Measurements from ENCODE around the gene NELFA.

Gene NELFA

DNA sequence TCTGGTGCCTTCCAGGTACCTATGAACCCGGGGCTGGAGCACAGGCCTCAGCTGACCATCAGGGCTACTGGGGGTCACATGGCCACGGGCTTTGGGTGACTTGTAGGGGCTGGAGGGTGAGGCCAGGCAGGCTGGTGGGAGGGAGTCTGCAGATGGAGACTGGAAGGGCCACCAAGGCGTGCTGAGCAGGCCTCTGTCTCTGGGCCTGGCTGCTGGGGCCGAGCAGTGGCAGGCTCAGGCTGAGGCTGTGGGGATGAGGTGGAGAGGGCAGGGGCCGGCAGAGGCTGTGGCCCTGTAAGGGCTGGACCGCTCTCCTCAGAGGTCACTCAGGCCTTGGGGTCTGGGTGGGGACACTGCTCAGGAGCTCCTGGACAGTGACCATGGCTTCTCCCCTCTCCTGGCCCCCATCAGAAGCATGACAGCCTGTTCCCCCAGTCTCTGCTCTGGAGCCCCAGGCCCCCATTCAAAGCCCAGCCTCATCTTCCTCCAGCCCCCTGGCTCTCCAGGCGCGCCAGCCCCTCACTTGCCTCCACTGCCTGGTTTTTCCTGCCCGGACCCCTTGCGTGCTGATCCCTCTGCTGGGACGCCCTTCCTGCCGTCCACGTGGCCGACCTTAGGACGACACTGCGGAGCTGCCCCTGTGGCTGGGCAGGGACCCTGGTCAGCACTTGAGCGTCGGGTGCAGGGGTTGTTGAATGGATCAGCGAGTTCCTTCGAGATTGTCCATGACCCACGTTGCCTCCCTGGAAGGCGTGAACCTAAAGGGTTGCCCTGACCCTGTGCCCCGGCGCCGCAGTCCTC, 39.2 kb upstream of the NELFA start:
- H3K4me3 ChIP-seq (ENCODE audit: low read depth, low read length), result no peak overlapping the region
- TF ChIP-seq, protein P1, sequence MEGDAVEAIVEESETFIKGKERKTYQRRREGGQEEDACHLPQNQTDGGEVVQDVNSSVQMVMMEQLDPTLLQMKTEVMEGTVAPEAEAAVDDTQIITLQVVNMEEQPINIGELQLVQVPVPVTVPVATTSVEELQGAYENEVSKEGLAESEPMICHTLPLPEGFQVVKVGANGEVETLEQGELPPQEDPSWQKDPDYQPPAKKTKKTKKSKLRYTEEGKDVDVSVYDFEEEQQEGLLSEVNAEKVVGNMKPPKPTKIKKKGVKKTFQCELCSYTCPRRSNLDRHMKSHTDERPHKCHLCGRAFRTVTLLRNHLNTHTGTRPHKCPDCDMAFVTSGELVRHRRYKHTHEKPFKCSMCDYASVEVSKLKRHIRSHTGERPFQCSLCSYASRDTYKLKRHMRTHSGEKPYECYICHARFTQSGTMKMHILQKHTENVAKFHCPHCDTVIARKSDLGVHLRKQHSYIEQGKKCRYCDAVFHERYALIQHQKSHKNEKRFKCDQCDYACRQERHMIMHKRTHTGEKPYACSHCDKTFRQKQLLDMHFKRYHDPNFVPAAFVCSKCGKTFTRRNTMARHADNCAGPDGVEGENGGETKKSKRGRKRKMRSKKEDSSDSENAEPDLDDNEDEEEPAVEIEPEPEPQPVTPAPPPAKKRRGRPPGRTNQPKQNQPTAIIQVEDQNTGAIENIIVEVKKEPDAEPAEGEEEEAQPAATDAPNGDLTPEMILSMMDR (IDR thresholded peaks at IDR 0.05; ENCODE audit: low read depth, low read length), result no peak

DNA sequence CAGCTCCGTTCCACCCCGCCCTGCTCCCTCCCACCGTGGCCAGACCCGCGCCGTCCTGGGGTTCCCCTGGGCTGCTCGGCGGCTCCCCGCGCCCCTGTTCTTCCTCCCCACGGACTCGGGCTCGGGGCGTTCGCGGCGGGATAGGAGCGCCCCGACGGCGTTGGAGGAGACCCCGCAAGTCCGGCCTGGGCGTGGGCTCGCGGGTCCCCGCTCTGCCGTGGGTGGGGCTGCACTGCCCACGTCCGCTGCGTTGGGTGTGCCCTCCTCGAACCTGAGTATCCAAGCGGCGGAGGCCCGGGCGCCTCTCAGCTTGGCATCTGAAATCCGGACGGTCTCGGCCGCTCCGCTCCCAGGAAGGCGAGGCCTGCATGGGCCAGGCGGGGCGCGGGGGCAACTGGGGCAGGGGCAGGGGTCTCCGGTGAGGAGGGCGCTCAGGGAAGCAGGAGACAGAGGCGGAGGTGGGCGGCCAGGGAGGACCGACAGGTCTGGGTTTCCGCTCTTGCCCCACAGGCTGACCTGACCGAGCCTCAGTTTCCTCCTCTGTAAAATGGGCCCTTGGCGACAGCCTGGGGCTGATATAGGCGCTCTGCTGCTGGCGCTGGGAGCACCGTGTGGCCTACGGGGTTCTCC, 38.4 kb upstream of the NELFA start:
- TF ChIP-seq, protein P1 (IDR thresholded peaks at IDR 0.05; ENCODE audit: low read depth, low read length), result no peak
- no peak overlapping the region for H3K4me3 ChIP-seq (ENCODE audit: low read depth, low read length)

DNA sequence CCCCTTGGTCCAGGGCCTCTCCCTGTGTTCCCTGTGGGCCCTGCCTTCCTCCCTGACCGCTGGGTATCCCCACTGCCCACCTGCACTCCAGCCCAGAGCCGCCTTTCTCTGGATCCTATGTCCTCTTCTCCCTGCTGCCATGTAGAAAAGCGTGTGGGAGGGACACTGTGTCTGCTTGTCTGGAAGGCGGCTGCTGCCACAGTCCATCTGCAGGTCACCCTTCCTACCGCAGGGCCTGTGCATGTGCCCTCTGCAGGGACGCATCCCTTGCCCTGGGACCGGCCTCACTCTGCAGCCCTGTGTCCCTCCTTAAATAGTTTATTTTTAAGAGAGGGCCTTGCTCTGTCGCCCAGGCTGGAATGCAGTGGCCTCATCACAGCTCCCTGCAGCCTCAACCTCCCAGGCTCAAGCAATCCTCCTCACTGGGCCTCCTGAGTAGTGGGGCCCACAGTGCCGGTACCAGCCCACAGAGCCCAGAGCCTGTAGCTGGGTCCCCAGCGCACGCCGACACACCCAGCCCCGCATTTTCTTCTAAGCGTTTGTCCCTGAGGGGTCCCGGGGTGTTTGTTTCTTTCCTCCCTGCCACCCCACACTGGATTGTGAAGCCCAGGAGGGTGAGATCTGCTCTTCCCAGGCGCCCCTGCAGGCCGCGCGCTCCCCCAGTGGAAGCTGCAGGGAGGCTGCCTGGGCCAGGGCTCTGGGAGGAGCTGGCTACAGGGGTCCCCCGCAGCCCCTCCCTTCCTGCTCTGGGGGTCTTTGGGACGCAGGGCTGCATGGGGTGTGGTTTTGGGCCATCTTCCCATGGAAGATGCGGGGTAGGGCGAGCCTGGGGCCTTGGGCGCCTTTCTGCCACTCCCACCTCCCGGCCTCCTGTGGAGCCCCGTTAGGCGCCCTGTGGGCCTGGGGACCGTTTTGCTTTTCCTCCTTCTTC, 37.5 kb upstream of the NELFA start:
- H3K4me3 ChIP-seq (ENCODE audit: low read depth, low read length), result no peak overlapping the region
- TF ChIP-seq, protein P1 (IDR thresholded peaks at IDR 0.05; ENCODE audit: low read depth, low read length), result no peak

DNA sequence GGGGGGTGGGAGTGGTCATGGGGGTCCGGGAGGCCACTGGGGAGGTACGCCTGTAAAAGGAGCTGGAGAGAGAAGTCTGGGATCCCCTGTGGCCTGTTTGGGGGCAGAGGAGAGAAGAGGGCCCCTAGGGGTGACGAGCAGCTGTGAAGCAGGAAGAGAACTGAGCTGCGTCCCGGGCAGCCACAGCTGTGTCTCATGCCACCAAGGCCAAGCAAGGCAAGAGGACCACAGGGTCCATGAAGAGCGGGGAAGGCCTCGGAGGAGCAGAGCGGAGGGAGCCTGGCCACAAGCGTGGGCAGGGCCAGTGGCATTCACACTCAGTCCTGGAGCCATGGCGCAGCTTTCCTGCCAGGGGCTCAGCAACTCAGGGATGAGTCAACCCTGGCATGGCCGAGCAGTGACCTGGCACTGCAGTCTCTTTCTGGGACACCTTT, 36.8 kb upstream of the NELFA start:
- no peak overlapping the region for H3K4me3 ChIP-seq (ENCODE audit: low read depth, low read length)
- TF ChIP-seq, protein P1 (IDR thresholded peaks at IDR 0.05; ENCODE audit: low read depth, low read length), result no peak

DNA sequence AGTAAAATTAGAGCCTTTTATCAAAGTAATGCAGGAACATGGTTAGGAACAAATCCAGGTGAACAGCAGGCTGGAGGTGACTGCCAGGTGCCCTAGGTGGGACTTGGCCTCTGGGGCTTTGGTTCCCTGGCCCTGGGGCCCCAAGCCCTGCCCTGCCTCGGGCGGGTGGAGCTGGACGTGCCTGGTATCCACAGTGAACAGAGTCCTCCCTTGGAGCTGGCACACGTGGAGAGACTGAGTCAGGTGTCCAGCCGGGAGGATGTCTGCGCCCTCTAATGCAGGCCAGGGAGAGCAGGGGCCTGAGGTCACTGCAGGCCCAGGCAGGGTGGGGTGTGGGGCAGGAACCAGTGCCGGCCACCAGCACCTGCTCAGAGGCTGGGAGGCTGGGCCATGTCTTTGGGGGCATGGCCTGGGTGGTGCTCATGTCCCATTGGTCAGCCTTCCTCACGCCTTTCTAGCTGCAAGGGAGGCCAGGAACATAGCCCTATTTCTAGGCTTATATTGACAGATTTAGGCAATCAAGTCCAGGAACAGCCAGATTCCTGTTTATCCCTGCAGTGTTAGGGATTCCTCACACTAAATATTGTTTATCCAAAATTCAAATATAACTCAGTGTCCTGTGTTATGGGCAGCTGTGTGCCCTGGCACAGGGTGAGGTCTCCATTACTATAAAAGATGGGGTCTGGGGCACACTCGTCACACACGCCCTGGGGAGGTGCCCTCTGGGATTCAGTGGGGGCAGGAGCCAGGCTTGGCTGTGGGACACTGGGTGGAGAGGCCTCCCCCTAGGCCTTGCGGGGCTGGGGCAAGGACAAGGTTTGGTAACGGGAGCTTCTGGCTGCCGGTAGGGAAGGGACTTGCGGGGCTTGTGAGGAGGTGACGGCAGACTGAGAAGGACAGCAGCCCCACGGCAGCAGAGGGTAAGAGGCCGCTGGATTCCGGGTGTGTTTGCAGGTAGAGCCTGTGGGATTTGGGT, 36.1 kb upstream of the NELFA start:
- no peak overlapping the region for H3K4me3 ChIP-seq (ENCODE audit: low read depth, low read length)
- TF ChIP-seq, protein P1 (IDR thresholded peaks at IDR 0.05; ENCODE audit: low read depth, low read length), result no peak

DNA sequence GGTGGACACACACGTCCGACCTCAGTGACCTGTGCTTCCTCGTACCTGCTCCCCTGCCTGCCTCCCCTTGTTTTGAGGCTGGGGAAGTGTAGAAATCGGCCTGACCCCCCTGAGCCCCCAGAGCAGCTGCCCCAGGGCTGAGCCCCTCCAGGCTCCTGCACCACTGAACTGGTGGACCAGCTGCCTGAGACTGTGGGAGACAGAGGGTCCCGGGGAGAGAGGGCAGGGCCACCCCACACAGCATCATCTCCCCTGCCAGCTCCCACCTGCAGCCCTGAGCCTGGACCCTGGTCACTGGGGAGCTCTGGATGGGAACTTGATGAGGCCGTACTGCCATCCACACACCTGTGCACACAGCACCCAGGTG, 35.3 kb upstream of the NELFA start:
- TF ChIP-seq, protein P1 (IDR thresholded peaks at IDR 0.05; ENCODE audit: low read depth, low read length), result no peak

More for the DNA sequence above, 35.3 kb upstream of the NELFA start:
- H3K4me3 ChIP-seq (ENCODE audit: low read depth, low read length), result no peak overlapping the region

Measured in WI38 (cell line).